GM21576 (cell line): Measurements from ENCODE around the gene NFATC2IP.
"Not testable (repeated sequence)": the region's sequence is repeated elsewhere in the genome, so short reads cannot be mapped to it uniquely, and the experiment has no call there.

ENCODE experiments used
- ATAC-seq: cut with Tn5 transposase; IDR thresholded peaks from one replicate; pipeline ENCODE4 v1.9.1; 2021; ENCODE audit warnings: mild to moderate bottlenecking, moderate library complexity; ENCODE audit not compliant: unreplicated experiment

NFATC2IP gene

DNA sequence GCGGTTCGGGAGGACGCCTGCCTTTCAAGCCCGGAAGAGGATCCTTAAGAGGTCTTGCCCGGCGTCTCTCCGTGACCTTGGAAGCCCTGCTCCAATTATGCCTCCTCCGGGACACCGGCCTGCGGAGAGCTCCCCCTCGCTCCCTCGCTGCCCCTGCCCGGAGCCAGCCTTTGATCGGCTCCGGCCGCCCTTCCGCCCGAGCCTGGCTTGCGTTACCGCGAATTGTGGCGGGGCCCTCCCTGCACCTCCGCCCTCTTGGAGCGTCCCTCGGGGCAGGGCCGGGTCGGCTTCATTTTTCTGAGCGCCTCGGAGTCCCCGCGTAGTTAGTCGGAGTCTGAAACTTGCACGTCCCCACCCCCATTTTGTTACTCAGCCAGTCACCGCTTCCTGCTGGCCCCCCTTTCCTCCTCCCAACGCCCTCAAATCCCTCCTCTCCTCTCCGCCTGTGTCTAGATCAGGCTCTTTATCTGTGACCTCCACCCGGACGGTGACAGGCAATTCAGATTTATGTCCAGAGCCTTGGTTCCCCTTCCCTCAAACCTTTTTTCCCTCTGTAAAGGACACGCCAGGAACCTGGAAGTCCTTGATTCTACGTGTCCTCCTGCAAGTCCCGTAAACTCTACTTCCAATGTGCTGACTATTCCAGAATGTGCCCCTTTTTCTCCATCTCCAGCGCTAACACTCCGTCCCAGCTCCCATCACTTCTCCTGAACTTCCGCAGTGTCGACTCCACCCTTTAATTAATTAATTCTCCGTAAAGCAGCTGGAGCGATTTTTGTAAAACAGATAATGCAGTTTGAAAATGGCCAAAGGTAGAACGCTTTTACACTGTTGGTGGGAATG, 25.1 kb upstream of the NFATC2IP start:
- ATAC-seq = peak; percentile 23

DNA sequence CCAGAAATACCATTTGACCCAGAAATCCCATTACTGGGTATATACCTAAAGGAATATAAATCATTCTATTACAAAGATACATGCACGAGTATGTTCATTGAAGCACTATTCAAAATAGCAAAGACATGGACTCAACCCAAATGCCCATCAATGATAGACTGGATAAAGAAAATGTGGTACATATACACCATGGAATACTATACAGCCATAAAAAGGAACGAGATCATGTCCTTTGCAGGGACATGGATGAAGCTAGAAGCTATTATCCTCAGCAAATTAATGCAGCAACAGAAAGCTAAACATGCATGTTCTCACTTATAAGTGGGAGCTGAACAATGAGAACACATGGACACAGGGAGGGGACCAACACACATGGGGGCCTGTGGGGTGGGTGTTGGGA, 24.5 kb upstream of the NFATC2IP start:
- not testable (repeated sequence) for ATAC-seq

DNA sequence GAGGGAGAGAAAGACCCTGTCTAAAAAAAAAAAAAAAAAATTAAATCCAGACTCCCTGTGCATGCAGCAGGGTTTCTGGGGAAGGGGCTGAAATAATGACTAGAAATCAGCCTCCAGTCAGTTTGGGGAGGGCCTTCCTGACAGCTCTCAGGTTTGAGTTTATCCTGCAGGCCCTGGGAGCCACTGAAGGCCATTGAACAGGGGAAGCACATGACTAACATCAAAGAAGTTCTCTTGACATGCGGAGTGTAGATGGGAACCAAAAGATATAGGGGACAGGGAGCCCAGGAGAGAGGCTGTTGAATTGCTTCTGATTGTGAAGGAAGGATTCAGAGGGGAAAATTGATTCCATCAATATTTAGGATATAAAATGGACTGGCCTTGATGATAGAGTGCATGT, 22.9 kb upstream of the NFATC2IP start:
- no peak for ATAC-seq

DNA sequence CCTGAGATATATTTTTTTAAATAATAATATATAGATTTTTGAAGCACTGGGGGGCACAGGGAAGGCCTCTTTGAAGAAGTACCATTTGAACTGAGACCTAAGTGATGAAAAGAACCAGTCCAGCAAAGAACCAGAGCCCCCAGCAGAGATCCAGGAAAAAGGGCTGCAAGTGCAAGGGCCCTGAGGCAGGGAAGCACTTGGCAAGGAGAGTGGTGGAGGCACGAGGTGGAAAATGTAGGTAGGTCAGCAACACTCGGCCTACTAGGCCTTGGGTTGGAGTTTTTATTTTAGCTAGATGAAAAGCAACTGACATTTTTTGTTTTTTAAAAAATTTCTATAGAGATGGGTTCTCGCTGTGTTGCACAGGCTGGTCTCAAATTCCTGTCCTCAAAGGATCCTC, 20.5 kb upstream of the NFATC2IP start:
- no peak for ATAC-seq

DNA sequence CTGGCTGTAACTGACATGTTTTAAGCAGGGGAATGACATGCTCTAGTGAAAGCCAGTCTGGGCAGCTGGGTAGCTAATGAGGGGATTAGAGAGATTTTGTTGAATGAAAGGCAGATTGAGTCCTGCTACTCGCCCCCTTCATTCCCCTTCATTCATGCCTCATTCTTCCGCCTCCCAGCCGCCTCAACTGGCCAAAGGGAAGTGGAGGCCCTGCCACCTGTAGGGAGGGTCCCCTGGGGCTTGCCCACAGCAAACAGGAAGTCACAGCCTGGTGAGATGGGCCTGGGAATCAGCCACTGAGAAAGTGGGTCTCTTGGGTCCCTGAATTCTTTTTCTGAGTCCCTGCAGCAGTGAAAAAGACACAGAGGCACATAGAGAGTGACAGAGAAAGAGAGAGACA, 20.1 kb upstream of the NFATC2IP start:
- no peak for ATAC-seq

DNA sequence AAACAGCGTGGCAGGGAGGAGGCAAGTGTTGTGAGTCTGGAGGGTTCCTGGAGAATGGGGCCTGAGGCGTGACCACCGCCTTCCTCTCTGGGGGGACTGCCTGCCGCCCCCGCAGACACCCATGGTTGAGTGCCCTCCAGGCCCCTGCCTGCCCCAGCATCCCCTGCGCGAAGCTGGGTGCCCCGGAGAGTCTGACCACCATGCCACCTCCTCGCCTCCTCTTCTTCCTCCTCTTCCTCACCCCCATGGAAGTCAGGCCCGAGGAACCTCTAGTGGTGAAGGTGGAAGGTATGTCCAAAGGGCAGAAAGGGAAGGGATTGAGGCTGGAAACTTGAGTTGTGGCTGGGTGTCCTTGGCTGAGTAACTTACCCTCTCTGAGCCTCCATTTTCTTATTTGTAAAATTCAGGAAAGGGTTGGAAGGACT, 18.9 kb upstream of the NFATC2IP start, which contains the start of gene CD19:
Gene CD19 (plus strand): TSS at position 171 of the 425 bp plus-strand sequence. CDS start 30 bp downstream, at position 201.
- no peak for ATAC-seq

DNA sequence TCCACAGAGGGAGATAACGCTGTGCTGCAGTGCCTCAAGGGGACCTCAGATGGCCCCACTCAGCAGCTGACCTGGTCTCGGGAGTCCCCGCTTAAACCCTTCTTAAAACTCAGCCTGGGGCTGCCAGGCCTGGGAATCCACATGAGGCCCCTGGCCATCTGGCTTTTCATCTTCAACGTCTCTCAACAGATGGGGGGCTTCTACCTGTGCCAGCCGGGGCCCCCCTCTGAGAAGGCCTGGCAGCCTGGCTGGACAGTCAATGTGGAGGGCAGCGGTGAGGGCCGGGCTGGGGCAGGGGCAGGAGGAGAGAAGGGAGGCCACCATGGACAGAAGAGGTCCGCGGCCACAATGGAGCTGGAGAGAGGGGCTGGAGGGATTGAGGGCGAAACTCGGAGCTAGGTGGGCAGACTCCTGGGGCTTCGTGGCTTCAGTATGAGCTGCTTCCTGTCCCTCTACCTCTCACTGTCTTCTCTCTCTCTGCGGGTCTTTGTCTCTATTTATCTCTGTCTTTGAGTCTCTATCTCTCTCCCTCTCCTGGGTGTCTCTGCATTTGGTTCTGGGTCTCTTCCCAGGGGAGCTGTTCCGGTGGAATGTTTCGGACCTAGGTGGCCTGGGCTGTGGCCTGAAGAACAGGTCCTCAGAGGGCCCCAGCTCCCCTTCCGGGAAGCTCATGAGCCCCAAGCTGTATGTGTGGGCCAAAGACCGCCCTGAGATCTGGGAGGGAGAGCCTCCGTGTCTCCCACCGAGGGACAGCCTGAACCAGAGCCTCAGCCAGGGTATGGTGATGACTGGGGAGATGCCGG, 18.2 kb upstream of the NFATC2IP start:
- ATAC-seq = no peak

DNA sequence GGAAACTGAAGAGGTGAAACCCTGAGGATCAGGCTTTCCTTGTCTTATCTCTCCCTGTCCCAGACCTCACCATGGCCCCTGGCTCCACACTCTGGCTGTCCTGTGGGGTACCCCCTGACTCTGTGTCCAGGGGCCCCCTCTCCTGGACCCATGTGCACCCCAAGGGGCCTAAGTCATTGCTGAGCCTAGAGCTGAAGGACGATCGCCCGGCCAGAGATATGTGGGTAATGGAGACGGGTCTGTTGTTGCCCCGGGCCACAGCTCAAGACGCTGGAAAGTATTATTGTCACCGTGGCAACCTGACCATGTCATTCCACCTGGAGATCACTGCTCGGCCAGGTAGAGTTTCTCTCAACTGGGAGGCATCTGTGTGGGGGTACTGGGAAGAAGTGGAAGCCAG, 17.6 kb upstream of the NFATC2IP start:
- ATAC-seq = no peak

DNA sequence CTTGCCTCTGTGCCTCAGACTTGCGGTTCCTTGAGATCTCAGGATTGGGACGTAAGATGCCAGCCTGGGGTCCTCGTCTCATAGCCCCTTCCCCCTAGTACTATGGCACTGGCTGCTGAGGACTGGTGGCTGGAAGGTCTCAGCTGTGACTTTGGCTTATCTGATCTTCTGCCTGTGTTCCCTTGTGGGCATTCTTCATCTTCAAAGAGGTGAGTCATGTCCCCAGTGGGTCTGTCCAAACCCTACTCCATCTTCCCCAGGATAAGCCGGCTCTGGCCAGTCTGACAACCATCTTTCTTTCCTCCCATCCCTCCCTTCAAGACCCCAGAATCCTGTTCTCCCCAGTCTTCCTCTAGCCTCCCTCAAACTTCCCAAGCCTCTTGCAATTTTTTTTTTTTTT, 15.4 kb upstream of the NFATC2IP start:
- ATAC-seq = no peak

DNA sequence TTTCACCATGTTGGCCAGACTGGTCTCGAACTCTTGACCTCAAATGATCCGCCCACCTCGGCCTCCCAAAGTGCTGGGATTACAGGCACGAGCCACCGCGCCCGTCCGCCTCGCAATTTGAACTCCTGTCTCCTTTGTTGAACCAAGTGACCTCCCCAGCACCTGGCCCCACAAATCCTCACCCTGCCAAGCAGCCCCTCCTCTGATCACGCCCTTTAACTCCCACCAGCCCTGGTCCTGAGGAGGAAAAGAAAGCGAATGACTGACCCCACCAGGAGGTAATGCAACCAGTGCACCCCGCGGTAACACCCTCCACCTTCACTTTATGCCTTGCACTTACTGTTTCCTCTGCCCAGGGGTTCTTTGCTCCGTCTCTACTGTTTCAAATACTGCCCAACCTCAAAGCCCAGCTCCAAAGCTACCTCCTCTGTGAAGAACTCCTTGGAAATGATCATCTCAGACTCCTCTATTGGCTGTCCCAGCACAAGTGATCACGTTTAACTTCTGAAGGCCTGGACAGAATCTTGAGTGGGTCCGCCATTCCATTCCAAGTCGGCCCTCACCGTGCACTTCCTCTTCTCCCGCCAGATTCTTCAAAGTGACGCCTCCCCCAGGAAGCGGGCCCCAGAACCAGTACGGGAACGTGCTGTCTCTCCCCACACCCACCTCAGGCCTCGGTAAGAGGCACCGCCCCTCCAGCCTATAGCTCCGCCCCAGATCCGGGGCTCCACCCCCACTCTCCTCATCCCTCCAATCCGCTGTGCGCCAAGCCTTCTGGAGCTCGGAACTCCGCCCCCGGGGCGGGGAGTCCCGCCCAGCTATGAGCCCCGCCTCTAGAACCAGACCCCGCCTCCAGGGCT, 14.6 kb upstream of the NFATC2IP start:
- ATAC-seq = peak; percentile 59

DNA sequence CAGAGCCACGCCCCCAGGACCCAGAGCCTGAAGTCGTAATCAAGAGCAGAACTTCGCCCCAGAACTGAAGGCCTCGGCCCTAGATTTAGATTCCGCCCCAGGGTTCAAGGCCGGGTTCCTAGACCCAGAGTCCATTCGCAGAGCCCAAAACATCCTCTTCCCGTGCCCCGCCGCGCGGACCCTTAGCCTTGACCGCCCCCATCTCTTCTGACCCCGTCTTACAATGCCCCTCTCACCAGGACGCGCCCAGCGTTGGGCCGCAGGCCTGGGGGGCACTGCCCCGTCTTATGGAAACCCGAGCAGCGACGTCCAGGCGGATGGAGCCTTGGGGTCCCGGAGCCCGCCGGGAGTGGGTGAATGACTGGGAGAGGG, 14.0 kb upstream of the NFATC2IP start:
- ATAC-seq = no peak

DNA sequence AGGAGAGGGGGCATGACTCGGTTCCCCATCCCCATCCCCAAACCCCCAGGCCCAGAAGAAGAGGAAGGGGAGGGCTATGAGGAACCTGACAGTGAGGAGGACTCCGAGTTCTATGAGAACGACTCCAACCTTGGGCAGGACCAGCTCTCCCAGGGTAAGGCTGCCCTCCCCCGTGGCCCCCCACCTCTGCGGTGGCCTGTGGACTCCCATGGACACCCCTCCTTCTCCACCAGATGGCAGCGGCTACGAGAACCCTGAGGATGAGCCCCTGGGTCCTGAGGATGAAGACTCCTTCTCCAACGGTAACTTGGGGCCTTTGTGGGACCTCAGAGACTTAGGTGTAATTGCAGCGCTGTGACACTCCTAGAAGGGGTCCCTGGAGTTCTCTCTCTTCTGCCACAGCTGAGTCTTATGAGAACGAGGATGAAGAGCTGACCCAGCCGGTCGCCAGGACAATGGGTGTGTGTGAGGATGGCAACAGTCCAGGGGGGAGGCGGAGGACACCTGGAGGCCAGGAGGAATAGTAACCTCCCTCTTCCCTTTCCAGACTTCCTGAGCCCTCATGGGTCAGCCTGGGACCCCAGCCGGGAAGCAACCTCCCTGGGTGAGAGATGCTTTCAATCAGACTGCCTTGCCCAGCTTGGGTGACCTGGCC, 13.4 kb upstream of the NFATC2IP start:
- ATAC-seq = no peak

DNA sequence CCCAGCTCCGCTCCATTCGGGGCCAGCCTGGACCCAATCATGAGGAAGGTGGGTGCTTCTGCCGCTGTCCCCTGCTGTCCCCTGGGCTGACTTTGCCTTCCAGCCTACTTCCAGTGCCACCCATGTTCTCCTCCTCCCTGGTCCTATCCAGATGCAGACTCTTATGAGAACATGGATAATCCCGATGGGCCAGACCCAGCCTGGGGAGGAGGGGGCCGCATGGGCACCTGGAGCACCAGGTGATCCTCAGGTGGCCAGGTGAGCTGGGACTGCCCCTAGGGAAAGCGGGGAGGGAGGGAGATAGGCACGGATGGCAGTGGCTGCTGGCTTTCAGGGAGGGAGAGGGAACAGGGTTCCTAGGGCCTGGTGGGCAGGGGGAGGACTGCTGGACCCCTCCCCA, 12.0 kb upstream of the NFATC2IP start:
- ATAC-seq = no peak

DNA sequence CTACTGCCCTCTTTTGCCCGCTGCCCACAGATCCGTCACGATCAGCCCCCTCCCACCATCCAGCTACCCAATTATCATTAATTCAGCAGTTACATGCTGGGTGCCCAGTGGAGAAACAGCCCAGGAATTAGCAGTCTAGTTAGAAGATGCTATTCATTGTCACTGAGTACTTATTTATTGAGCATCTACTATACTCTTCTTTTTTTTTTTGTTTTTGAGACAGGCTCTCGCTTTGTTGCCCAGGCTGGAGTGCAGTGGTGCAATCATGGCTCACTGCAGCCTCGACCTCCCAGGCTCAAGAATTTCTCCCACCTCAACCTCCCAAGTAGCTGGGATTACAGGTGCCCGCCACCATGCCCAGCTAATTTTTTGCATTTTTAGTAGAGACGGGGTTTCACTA, 10.9 kb upstream of the NFATC2IP start:
- ATAC-seq = not testable (repeated sequence)

DNA sequence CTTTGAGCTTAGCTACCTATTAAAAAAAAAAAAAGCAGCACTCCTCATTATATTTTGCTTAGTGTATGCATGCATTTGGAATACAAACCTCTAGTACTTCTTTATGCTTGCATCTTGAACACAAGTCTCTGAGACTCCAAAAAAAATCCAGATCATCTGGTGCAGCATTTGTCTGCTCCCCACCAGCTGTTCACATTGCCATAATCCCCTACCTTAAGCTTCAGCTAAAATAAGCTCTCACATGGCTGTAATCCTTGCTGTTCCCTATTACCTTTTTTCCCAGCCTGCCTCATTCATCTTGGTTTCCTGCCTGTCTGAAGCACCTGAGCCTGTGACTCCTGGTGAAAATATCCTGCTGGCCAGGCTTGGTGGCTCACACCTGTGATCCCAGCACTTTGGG, 7.5 kb upstream of the NFATC2IP start:
- no peak for ATAC-seq

DNA sequence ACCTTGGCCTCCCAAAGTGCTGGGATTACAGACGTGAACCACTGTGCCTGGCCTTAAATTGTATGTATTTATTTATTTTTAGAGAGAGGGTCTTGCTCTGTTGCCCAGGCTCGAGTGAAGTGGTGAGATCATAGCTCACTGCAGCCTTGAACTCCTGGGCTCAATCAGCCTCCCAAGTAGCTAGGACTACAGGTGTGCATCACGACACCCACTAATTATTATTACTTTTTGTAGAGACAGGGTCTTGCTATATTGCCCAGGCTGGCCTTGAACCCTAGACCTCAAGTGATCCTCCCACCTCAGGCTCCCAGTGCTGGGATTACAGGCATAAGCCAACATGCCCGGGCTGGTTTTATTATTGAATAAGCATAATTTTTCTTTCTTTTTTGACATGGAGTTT, 4.1 kb upstream of the NFATC2IP start:
- no peak for ATAC-seq

DNA sequence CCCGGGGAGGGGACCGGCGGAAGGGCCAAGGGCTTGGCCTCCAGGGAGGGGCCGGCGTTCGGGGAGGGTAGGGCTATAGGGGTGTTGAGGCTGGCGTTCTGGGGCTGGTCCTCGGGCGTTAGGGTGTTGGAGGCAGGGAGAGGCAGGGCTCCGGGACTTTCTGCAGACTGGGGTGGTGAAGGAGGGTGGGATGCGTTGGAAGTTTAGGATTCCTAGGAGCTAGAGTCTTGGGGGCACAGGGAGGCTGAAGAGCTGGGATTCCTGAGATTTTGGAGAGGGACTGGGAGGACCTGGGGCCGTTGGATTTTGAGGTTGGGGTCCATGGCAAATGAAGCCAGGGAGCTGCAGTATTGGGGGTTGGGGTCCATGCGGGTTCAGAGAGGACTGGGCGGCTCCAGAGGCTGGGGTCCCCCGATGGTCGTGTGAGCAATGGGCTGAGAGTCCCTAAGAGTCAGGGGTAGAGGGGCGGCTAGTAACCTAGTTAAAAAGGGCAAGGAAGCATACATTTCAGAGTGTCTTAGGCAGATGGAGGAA, 740 bp downstream of the NFATC2IP start:
- ATAC-seq = no peak

DNA sequence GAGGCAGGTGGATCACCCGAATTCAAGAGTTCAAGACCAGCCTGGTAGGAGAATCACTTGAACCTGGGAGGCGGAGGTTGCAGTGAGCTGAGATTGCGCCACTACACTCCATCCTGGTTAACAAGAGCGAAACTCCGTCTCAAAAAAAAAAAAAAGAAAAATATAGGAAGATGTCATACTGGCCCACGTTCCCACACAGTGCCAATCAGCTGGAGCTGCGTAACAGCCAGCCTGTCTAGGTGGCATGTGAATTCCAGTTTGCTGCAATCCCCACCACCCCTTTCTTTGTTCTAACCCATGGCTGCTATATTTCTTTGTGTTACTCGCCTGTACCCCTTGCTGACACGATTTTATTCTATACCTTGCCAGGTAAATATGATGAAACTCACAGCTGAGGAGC, 7.5 kb downstream of the NFATC2IP start:
- no peak for ATAC-seq

DNA sequence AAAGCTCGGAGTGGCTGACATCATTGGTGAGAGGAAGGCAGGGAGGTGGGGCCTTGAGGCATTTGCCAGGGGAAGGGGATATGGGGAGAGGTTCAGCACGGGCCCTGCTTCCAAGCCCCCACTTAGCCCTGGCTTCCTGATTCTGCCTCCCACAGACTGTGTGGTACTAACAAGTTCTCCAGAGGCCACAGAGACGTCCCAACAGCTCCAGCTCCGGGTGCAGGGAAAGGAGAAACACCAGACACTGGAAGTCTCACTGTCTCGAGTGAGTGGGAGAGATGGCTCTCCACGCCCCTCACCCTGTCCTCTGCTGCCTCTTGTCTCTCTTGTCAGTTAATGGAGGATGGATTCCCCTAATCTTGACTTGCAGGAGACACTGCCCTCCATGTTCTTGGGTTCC, 8.1 kb downstream of the NFATC2IP start:
- no peak for ATAC-seq

DNA sequence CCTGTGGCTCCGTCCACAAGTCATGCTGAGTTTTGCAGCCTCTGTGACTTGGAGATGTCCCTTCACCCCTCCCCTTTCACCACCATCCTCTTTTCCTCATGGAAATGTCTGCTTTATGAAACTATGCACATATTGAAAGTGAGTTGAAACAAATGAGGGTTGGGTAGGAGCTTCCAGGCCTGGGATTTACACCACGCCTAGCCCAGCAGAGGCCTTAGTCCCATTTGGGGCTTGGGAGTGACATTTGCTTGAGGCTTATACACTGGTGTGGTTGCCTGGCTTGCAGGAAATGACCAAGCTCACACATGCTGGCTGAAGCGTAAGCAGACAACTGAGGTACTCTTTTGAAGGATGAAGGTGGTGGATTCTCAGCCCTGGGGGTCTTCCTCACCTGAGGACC, 13.3 kb downstream of the NFATC2IP start:
- no peak for ATAC-seq
